GM23338 (cell line): ENCODE results near the gene ALB.

ENCODE experiments used
- CREB1 ChIP-seq: fragments of 250-450 bp; sonication (Bioruptor Pico); IDR thresholded peaks from 2 replicates; pipeline ENCODE4 v1.5.0; 2020; ENCODE audit warnings: low read depth, mild to moderate bottlenecking, moderate library complexity
- ETS1 ChIP-seq: IDR thresholded peaks from 2 replicates; pipeline ENCODE4 v1.6.1; 2016; ENCODE audit warnings: antibody characterized with exemption
- EZH2 ChIP-seq: fragments of 200-600 bp; sonication (generic); IDR thresholded peaks from one replicate; pipeline ENCODE4 v1.8.0; 2017; ENCODE audit warnings: antibody characterized with exemption, mild to moderate bottlenecking, low read depth; ENCODE audit not compliant: unreplicated experiment
- EZH2phosphoT487 ChIP-seq: fragments of 200-600 bp; sonication (generic); IDR thresholded peaks from one replicate; pipeline ENCODE4 v1.8.1; 2018; ENCODE audit warnings: antibody characterized with exemption; ENCODE audit not compliant: unreplicated experiment
- JUNB ChIP-seq: IDR thresholded peaks from one replicate; pipeline ENCODE4 v1.6.1; 2016; ENCODE audit warnings: antibody characterized with exemption; ENCODE audit not compliant: unreplicated experiment
- NANOG ChIP-seq: IDR thresholded peaks from 2 replicates; pipeline ENCODE4 v1.6.1; 2016; ENCODE audit warnings: antibody characterized with exemption, borderline replicate concordance
- POLR2AphosphoS5 ChIP-seq: IDR thresholded peaks from 2 replicates; pipeline ENCODE4 v1.6.1; 2016; ENCODE audit warnings: antibody characterized with exemption, low read depth
- REST ChIP-seq: IDR thresholded peaks from one replicate; pipeline ENCODE4 v1.6.1; 2018; ENCODE audit warnings: antibody characterized with exemption; ENCODE audit not compliant: unreplicated experiment
- ZNF331 ChIP-seq: fragments of 250-450 bp; sonication (Bioruptor Pico); IDR thresholded peaks from 2 replicates; pipeline ENCODE4 v1.5.0; 2020; ENCODE audit warnings: low read depth, mild to moderate bottlenecking, moderate library complexity
- TF ChIP-seq, protein P1 (sequence below), 2 experiments: fragments of 200-600 bp in 1 of 2; sonication (generic) in 1 of 2; conservative IDR thresholded peaks; 2 replicates each; pipeline versions ENCODE4 v1.5.1 to v1.6.1; 2016 to 2017; ENCODE audit warnings: antibody characterized with exemption in 2 of 2, low read depth in 2 of 2, mild to moderate bottlenecking in 2 of 2, moderate library complexity in 1 of 2

DNA sequence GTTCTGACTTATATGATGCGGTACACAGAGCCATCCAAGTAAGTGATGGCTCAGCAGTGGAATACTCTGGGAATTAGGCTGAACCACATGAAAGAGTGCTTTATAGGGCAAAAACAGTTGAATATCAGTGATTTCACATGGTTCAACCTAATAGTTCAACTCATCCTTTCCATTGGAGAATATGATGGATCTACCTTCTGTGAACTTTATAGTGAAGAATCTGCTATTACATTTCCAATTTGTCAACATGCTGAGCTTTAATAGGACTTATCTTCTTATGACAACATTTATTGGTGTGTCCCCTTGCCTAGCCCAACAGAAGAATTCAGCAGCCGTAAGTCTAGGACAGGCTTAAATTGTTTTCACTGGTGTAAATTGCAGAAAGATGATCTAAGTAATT, 16.5 kb downstream of the ALB start:
- TF ChIP-seq, protein P1, sequence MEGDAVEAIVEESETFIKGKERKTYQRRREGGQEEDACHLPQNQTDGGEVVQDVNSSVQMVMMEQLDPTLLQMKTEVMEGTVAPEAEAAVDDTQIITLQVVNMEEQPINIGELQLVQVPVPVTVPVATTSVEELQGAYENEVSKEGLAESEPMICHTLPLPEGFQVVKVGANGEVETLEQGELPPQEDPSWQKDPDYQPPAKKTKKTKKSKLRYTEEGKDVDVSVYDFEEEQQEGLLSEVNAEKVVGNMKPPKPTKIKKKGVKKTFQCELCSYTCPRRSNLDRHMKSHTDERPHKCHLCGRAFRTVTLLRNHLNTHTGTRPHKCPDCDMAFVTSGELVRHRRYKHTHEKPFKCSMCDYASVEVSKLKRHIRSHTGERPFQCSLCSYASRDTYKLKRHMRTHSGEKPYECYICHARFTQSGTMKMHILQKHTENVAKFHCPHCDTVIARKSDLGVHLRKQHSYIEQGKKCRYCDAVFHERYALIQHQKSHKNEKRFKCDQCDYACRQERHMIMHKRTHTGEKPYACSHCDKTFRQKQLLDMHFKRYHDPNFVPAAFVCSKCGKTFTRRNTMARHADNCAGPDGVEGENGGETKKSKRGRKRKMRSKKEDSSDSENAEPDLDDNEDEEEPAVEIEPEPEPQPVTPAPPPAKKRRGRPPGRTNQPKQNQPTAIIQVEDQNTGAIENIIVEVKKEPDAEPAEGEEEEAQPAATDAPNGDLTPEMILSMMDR (conservative IDR thresholded peaks at IDR 0.05; ENCODE audit: low read depth in 2 of 2): no peak
- TF ChIP-seq POLR2AphosphoS5: no peak
- no peak for TF ChIP-seq REST
- no peak for TF ChIP-seq EZH2phosphoT487
- no peak for TF ChIP-seq EZH2
- no peak for TF ChIP-seq ZNF331 (CRISPR knock-in tag)
- no peak for TF ChIP-seq CREB1 (CRISPR knock-in tag)
- no peak for TF ChIP-seq NANOG
- no peak for TF ChIP-seq JUNB
- TF ChIP-seq ETS1: no peak
